Esophagus squamous epithelium (tissue), 5 donors: Measurements from ENCODE around the gene VAV2. TPM values are rescaled to one million over a fixed set of nuclear protein-coding genes. Genes with fewer than 3 reads are reported as not detected.

ENCODE experiments used
- DNase-seq: peaks from one replicate; lab custom pipeline; 2025; lab: John Stamatoyannopoulos, UW
- H3K27ac ChIP-seq, 4 donors: fragments of 200-600 bp; sonication (generic); one replicate each; pipeline ENCODE4 v1.5.1; 2016 to 2019; ENCODE audit warnings: mild to moderate bottlenecking in 1 of 4
- H3K27me3 ChIP-seq, 4 donors: fragments of 200-600 bp; sonication (generic); 1 replicate in 3 of 4; 2 replicates in 1 of 4; pipeline versions ENCODE4 v1.5.1 to v1.6.0; 2017 to 2021; ENCODE audit warnings: antibody characterized with exemption in 1 of 4
- H3K36me3 ChIP-seq, 3 donors: fragments of 200-600 bp; sonication (generic); one replicate each; pipeline ENCODE4 v1.5.1; 2016 to 2019
- H3K4me1 ChIP-seq, 3 donors: fragments of 200-600 bp; sonication (generic); one replicate each; pipeline ENCODE4 v1.5.1; 2017 to 2019
- H3K4me3 ChIP-seq, 4 donors: fragments of 200-600 bp; sonication (generic); 1 replicate in 3 of 4; 2 replicates in 1 of 4; pipeline ENCODE4 v1.5.1; 2016 to 2019; ENCODE audit warnings: mild to moderate bottlenecking in 2 of 4, moderate library complexity in 1 of 4
- H3K9me3 ChIP-seq, 3 donors: fragments of 200-600 bp; sonication (generic); one replicate each; pipeline ENCODE4 v1.5.1; 2016 to 2019
- POLR2A ChIP-seq, 4 donors: fragments of 450-650 bp; IDR thresholded peaks; one replicate each; pipeline ENCODE4 v1.6.1; 2017; ENCODE audit warnings: antibody characterized with exemption in 4 of 4, mild to moderate bottlenecking in 4 of 4, moderate library complexity in 3 of 4
- WGBS, 2 donors: methylation state at CpG; one replicate each; pipeline ENCODE4 v1.1.5; 2018; 5-methylcytosine and 5-hydroxymethylcytosine counted together
- intact Hi-C: fragments of 100-400 bp; cut with DNase I; formaldehyde crosslinking; loops from one replicate; pipeline ENCODE4 v1.15.0; 2022
- total RNA-seq, 4 donors: library from RNA; depleted of rRNA; stranded (reverse); fragments of >200 nt; gene quantifications; one replicate each; pipeline ENCODE4 v1.1.0, GENCODE V29; 2016
- TF ChIP-seq, protein P1 (sequence below), 6 experiments: fragments of 450-650 bp in 4 of 6; fragments of 200-600 bp in 2 of 6; sonication (generic) in 2 of 6; IDR thresholded peaks; one replicate each; pipeline ENCODE4 v1.5.1; 2016 to 2019; ENCODE audit warnings: antibody characterized with exemption in 6 of 6, mild to moderate bottlenecking in 4 of 6, moderate library complexity in 4 of 6
- donor health status: DM: yes; HTN: yes; CAD: no.

VAV2 gene
- total RNA-seq, 4 donors from 2014 or later, result 3.8 to 7.6 (median 5.7) TPM

- no peaks in the 10 kb centered on the region for H3K9me3 ChIP-seq
- DNase-seq, result no peak
- no peaks in the 10 kb centered on the region for H3K27me3 ChIP-seq
- H3K27ac ChIP-seq, result no peak overlapping the region
- no peak overlapping the region for H3K4me3 ChIP-seq
- WGBS, 2 donors, result 84 to 93% methylated on average over 3 to 6 of the region's 14 CpGs
- TF ChIP-seq, protein P1, sequence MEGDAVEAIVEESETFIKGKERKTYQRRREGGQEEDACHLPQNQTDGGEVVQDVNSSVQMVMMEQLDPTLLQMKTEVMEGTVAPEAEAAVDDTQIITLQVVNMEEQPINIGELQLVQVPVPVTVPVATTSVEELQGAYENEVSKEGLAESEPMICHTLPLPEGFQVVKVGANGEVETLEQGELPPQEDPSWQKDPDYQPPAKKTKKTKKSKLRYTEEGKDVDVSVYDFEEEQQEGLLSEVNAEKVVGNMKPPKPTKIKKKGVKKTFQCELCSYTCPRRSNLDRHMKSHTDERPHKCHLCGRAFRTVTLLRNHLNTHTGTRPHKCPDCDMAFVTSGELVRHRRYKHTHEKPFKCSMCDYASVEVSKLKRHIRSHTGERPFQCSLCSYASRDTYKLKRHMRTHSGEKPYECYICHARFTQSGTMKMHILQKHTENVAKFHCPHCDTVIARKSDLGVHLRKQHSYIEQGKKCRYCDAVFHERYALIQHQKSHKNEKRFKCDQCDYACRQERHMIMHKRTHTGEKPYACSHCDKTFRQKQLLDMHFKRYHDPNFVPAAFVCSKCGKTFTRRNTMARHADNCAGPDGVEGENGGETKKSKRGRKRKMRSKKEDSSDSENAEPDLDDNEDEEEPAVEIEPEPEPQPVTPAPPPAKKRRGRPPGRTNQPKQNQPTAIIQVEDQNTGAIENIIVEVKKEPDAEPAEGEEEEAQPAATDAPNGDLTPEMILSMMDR (IDR thresholded peaks at IDR 0.05), result no peak
- no peak for TF ChIP-seq POLR2A (IDR thresholded peaks at IDR 0.05)
- intact Hi-C loops, result no loop called here
- H3K36me3 ChIP-seq, result no peaks in the 10 kb centered on the region
- peaks cover 8 to 29% (median 9%) of the 10 kb centered on the region in 3 donors for H3K4me1 ChIP-seq
Observed at GRCh38 chr9:133949486-133950061, 42.5 kb downstream of the VAV2 start.

DNA sequence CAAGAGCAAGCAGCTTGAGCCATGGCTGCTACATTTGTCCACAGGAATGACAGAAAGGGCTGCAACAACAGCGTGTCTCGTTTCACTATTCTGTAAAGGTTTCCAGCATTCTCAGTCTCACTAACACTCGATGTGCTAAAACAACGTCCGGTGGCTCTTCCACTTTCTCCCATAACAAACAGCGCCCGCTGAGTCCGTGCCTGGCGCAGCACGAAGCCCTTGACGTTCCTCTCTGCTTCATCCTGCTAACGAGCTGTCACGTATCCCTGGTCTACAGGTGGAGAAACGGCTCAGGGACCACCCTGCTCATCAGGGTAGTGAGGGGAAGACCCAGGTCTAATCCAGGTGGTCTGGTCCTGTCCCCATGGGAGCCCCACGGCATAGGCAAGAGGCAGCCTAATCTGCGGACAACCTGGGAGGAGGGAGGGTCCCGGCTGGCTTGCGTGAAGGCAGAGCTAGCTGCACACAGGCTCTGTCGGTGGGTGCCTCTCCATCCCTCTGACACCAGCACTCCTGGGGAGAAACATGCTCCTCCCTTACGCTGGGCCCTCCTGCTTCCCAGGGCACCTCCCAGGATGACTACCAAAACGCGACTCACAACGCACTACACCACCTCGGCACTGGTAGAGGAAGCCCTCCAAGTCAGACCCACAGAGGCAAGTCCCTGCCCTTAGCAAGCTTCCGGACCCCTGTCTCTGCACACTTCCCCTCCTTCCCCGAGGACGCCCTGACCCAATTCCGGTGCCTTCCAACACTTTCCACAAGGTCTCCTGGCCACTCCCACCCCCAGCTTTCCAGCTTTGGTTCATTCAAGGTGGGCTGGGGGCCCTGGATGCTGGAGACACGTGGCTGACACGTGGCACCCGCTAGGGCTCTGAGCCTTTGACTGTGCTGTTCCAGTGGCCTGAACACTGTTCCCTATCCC, 43.3 kb downstream of the VAV2 start:
- 82 to 86% methylated on average over 19 to 20 of the region's 31 CpGs for WGBS, 2 donors
- TF ChIP-seq, protein P1 (IDR thresholded peaks at IDR 0.05), result no peak
- no peak for TF ChIP-seq POLR2A (IDR thresholded peaks at IDR 0.05)
- Histone ChIP-seq H3K36me3 (no peaks in the 10 kb centered on the region), H3K4me1 (peaks cover 9 to 33% (median 11%) of the 10 kb centered on the region in 3 donors), H3K27me3 (no peaks in the 10 kb centered on the region), H3K9me3 (no peaks in the 10 kb centered on the region), H3K27ac (no peak overlapping the region), H3K4me3 (no peak overlapping the region)
- intact Hi-C loops, result no loop called here
- DNase-seq, result no peak

GRCh38 chr9:133948131-133948530, 44.0 kb downstream of the VAV2 start:
- 75% methylated on average over 1 of the region's 16 CpGs; no CpG with 5 or more reads in 1 of the 2 donors for WGBS, 2 donors
- H3K36me3 ChIP-seq, result no peaks in the 10 kb centered on the region

GRCh38 chr9:133946840-133947486, 45.2 kb downstream of the VAV2 start:
- WGBS, 2 donors, result 85 to 90% methylated on average over 9 to 12 of the region's 18 CpGs
- H3K27ac ChIP-seq, result no peak overlapping the region
- TF ChIP-seq, protein P1 (IDR thresholded peaks at IDR 0.05), result no peak
- DNase-seq, result no peak
- intact Hi-C loops, result no loop called here
- H3K4me1 ChIP-seq, result peaks cover 9 to 33% (median 11%) of the 10 kb centered on the region in 3 donors
- no peaks in the 10 kb centered on the region for H3K27me3 ChIP-seq
- H3K4me3 ChIP-seq, result no peak overlapping the region
- no peaks in the 10 kb centered on the region for H3K36me3 ChIP-seq
- no peaks in the 10 kb centered on the region for H3K9me3 ChIP-seq

More at GRCh38 chr9:133948131-133948530, 44.0 kb downstream of the VAV2 start:
- Histone ChIP-seq H3K4me1 (peaks cover 9 to 33% (median 11%) of the 10 kb centered on the region in 3 donors), H3K27me3 (no peaks in the 10 kb centered on the region), H3K9me3 (no peaks in the 10 kb centered on the region), H3K27ac (no peak overlapping the region), H3K4me3 (no peak overlapping the region)
- intact Hi-C loops, result no loop called here
- TF ChIP-seq, protein P1 (IDR thresholded peaks at IDR 0.05), result no peak
- TF ChIP-seq POLR2A (IDR thresholded peaks at IDR 0.05), result no peak
- DNase-seq, result no peak
